HFFc6 (cell line): Measurements from ENCODE around the gene ORM2. TPM values are rescaled to one million over a fixed set of nuclear protein-coding genes. Genes with fewer than 3 reads are reported as not detected.
"Not testable (repeated sequence)": the region's sequence is repeated elsewhere in the genome, so short reads cannot be mapped to it uniquely, and the experiment has no call there.

Experiments
- DNase-seq: peaks from one replicate; pipeline ENCODE4 v3.0.0-alpha.2; 2018
- H3K27ac Mint-ChIP-seq: 2 replicates; pipeline ENCODE4 v1.8.0; 2020; ENCODE audit warnings: mild to moderate bottlenecking, mixed read lengths
- H3K27me3 Mint-ChIP-seq: 2 replicates; pipeline ENCODE4 v1.8.0; 2021; ENCODE audit warnings: mild to moderate bottlenecking, moderate library complexity, mixed read lengths; ENCODE audit not compliant: insufficient read depth
- H3K36me3 Mint-ChIP-seq: 2 replicates; pipeline ENCODE4 v1.8.0; 2021; ENCODE audit warnings: low read depth, mixed read lengths
- H3K4me1 Mint-ChIP-seq: 2 replicates; pipeline ENCODE4 v1.8.0; 2020; ENCODE audit warnings: low read depth, mixed read lengths
- H3K4me3 Mint-ChIP-seq: 2 replicates; pipeline ENCODE4 v1.8.0; 2020; ENCODE audit warnings: mild to moderate bottlenecking, moderate library complexity, mixed read lengths
- H3K9me3 Mint-ChIP-seq: 2 replicates; pipeline ENCODE4 v1.8.0; 2020; ENCODE audit warnings: mild to moderate bottlenecking, mixed read lengths
- long read RNA-seq: library from polyadenylated mRNA; unstranded; transcript quantifications from one replicate; pipeline ENCODE4 v2.0.0, GENCODE V29; 2019
- total RNA-seq, 6 experiments: library from RNA; stranded (reverse); fragmentation: NEBNext Ultra II Directional; extraction: Animal tissue kit (Norgen Biotek cat#: 25700); gene quantifications; 2 replicates in 1 of 6; 3 replicates in 5 of 6; pipeline ENCODE4 v1.2.3, GENCODE V29; 2021
- TF ChIP-seq, protein P1 (sequence below): fragments of 200-600 bp; sonication (generic); IDR thresholded peaks from 2 replicates; pipeline ENCODE4 v1.5.0; 2021; ENCODE audit warnings: antibody characterized with exemption, mild to moderate bottlenecking

The ORM2 gene
- not detected for total RNA-seq
- long read RNA-seq, result 0 reads

DNA sequence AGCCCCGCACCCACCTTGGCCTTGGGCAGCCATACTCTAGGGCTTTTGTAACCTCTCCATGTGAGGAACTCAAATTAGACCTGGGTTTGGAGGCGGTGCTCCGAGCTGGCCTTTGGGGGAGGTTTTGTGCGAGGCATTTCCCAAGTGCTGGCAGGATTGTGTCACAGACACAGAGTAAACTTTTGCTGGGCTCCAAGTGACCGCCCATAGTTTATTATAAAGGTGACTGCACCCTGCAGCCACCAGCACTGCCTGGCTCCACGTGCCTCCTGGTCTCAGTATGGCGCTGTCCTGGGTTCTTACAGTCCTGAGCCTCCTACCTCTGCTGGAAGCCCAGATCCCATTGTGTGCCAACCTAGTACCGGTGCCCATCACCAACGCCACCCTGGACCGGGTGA lies at the start of gene ORM2:
TSS of gene ORM2 (plus strand) at position 245 of the 398 bp plus-strand sequence. CDS start at position 281, 36 bp downstream.
- H3K27ac Mint-ChIP-seq, H3K27me3 Mint-ChIP-seq, H3K36me3 Mint-ChIP-seq, H3K4me3 Mint-ChIP-seq, H3K9me3 Mint-ChIP-seq, H3K4me1 Mint-ChIP-seq, DNase-seq: not testable (repeated sequence)

DNA sequence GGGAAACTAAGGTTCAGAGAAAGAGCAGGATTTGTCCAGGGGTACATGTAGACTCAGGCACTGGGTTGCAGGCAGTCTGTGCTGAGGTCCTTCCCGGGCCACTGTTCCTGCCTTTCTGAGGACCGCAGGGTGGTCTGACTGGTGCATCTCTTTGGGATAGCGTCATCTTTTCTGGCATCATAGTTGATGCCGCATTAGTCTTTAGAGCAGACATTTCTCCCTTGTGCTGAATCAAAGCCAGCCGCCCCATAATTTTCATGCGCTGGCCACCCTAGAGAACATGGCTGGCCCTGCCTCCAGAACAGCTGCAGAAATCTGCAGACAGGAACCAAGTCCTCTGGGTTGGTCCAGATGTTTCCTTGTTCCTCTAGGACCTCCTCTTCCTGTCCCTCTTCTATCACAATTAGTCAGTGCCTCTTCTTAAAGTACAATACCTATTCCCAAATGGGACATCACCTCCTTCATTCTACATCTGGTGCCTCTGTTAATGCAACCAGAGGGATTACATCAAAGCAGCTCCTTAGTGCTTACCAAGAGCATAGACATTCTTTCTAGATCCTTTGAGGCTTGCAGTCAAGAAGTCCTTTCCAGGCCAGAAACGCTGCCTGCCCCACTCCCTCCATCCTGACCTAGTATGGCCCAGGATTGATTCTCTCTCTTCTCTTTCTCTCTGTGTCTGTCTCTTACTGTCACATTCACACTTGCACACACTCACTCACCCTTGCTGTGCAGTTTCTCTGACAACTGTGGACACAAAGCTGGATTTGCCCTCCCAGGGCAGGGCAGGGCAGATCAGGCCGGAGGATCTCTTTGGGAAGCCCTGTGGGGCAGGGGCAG lies 48.8 kb upstream of the ORM2 start:
- peak overlapping the region; percentile 66 for H3K4me3 Mint-ChIP-seq
- H3K36me3 Mint-ChIP-seq, result peaks cover 46% of the 10 kb centered on the region
- TF ChIP-seq, protein P1, sequence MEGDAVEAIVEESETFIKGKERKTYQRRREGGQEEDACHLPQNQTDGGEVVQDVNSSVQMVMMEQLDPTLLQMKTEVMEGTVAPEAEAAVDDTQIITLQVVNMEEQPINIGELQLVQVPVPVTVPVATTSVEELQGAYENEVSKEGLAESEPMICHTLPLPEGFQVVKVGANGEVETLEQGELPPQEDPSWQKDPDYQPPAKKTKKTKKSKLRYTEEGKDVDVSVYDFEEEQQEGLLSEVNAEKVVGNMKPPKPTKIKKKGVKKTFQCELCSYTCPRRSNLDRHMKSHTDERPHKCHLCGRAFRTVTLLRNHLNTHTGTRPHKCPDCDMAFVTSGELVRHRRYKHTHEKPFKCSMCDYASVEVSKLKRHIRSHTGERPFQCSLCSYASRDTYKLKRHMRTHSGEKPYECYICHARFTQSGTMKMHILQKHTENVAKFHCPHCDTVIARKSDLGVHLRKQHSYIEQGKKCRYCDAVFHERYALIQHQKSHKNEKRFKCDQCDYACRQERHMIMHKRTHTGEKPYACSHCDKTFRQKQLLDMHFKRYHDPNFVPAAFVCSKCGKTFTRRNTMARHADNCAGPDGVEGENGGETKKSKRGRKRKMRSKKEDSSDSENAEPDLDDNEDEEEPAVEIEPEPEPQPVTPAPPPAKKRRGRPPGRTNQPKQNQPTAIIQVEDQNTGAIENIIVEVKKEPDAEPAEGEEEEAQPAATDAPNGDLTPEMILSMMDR, result no peak
- no peak for DNase-seq
- H3K27ac Mint-ChIP-seq, result peak overlapping the region; percentile 94
- H3K27me3 Mint-ChIP-seq, result peaks cover 13% of the 10 kb centered on the region
- H3K9me3 Mint-ChIP-seq, result no peaks in the 10 kb centered on the region; the same call in 1 of the 2 replicates
- H3K4me1 Mint-ChIP-seq, result peaks cover 88% of the 10 kb centered on the region

DNA sequence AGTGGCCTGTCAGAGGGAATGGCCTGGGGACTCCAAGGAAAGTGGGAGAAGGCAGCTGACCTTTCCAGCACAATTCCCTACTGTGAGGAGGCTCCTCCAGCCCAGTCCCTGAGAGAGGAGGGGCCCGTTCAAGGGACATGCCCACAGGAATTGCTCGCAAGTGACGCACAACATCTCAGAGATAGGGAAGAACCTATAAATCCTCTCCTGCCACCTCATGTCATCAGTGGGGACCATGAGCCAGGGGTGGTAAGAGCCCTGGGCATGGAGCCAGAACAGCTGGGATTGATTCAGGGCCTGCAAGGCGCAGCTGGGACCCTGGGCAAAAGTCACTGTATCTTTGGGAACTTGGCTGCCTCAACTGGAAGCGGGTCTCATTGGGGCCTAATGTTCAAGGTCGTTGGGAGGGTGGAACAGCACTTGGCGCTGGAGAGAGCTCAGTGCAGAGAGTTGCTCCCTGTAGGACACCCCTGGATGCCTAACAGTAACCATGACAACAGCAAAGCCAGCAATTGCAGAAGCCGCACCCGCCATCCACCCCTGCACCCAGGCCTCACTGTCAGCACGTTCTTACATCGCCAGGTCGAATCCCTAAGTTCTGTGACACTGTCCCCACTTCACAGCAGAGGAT lies 48.1 kb upstream of the ORM2 start:
- H3K36me3 Mint-ChIP-seq, result peaks cover 43% of the 10 kb centered on the region
- peak overlapping the region; percentile 66 for H3K4me3 Mint-ChIP-seq
- H3K9me3 Mint-ChIP-seq, result no peaks in the 10 kb centered on the region
- peak overlapping the region; percentile 94 for H3K27ac Mint-ChIP-seq
- H3K4me1 Mint-ChIP-seq, result peaks cover 88% of the 10 kb centered on the region
- TF ChIP-seq, protein P1, result no peak
- H3K27me3 Mint-ChIP-seq, result peaks cover 10% of the 10 kb centered on the region
- DNase-seq, result peak; percentile 72

DNA sequence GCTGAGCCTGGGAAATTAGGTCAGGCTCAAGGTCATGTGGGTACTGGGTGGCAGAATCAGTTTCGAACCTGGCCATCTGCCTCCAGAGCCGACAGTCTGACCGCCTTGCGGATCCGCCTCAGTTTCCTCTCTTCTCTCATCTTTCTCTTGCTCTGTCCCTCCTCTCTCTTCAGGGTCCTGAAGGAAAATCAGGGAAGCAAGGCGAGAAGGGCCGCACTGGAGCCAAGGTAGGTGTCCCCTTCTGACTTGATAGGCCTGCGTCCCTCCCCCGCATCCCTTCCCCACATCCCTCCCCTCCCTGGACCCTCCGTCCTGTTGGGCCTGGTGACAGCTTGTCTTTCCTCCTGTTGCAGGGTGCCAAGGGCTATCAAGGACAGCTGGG lies 47.6 kb upstream of the ORM2 start:
- TF ChIP-seq, protein P1, result no peak
- peaks cover 39% of the 10 kb centered on the region for H3K36me3 Mint-ChIP-seq
- no peak overlapping the region for H3K4me3 Mint-ChIP-seq
- peak overlapping the region; percentile 94 for H3K27ac Mint-ChIP-seq
- H3K9me3 Mint-ChIP-seq, result no peaks in the 10 kb centered on the region
- DNase-seq, result no peak
- peaks cover 87% of the 10 kb centered on the region for H3K4me1 Mint-ChIP-seq
- H3K27me3 Mint-ChIP-seq, result peaks cover 10% of the 10 kb centered on the region

DNA sequence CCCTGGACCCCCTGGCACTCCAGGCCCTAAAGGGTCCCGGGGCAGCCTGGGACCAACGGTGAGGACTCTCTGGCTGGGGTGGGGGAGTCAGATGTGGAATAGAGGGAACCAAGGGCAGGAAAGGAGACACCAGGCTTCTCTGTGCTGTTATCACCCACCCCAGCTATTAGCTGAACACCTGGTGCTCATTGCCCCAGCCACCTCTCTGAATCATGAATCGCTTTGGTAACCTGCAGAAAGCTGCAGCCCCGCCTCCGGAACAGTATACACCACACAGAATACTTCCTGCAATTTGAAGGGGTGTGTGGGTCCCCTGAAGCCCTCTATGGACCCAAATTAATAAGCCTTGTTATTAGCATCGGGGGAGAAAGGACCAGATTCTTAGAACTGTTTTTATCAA lies 47.2 kb upstream of the ORM2 start:
- Mint-ChIP-seq H3K27me3 (peaks cover 10% of the 10 kb centered on the region), H3K36me3 (peaks cover 39% of the 10 kb centered on the region), H3K4me1 (peaks cover 85% of the 10 kb centered on the region), H3K4me3 (no peak overlapping the region), H3K27ac (peak overlapping the region; percentile 94), H3K9me3 (no peaks in the 10 kb centered on the region)
- TF ChIP-seq, protein P1, result no peak
- no peak for DNase-seq

DNA sequence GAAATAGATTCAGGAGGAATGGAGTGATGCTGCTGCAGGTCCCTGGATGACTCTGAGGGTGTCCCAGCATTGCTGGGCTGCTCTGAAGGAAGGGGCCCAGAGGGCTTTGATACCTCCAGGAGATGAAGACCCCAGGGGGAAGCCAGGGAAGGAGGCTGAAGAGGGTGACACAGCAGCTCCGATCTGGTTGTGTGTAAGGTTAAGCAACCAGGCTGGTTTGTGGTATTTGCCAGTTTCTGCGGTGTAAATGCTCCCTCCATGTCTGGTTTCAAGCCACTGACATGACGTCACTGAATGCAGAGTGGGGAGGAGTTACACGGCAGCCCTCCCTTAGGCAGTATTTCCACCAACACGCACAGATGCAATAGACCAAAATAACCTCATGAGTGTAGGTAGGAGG lies 46.7 kb upstream of the ORM2 start:
- H3K27ac Mint-ChIP-seq, result peak overlapping the region; percentile 94
- H3K27me3 Mint-ChIP-seq, result peaks cover 10% of the 10 kb centered on the region
- peak; percentile 93 for DNase-seq
- peaks cover 40% of the 10 kb centered on the region for H3K36me3 Mint-ChIP-seq
- TF ChIP-seq, protein P1, result no peak
- peaks cover 85% of the 10 kb centered on the region for H3K4me1 Mint-ChIP-seq
- H3K9me3 Mint-ChIP-seq, result no peaks in the 10 kb centered on the region
- no peak overlapping the region for H3K4me3 Mint-ChIP-seq
